ENCODE data around the gene CD151. TPM values are rescaled to one million over a fixed set of nuclear protein-coding genes. Genes with fewer than 3 reads are reported as not detected.
A peak's percentile ranks its signal among the peaks of the same experiment; 100 is the strongest.

Gene CD151
- total RNA-seq, 2 experiments from 2014 or later = 45.9 to 46.5 TPM

GRCh38 chr11:839875-840617 is 7.3 kb downstream of the CD151 start:
- Mint-ChIP-seq H3K9me3 (no peaks in the 10 kb centered on the region), H3K36me3 (ENCODE audit: low read depth) (peaks cover 19% of the 10 kb centered on the region), H3K4me1 (ENCODE audit: low read depth) (peaks cover 33% of the 10 kb centered on the region), H3K4me3 (peak overlapping the region; percentile 85), H3K27ac (no peak overlapping the region), H3K27me3 (no peaks in the 10 kb centered on the region)
- CTCF ChIA-PET = interaction anchor here (1.1 kb wide), 1 partner anchor 56 kb away, joined by 3 read pairs; no protein-coding TSS in a partner anchor
- DNase-seq (no peak), ATAC-seq (no peak)
- no peak for TF ChIP-seq CTCF (IDR thresholded peaks at IDR 0.05)
- POLR2A ChIA-PET = interaction anchor here (0.9 to 21.1 kb wide), 3 partner anchors 12 to 24 kb away, joined by 3 to 273 read pairs (median 81); partner anchors contain the start of genes CD151, CRACR2B, PNPLA2 and RPLP2
- intact Hi-C loops (cut with micrococcal nuclease) = no loop called here

GRCh38 chr11:841981-842369 is 9.2 kb downstream of the CD151 start:
- peak; percentile 24 for ATAC-seq
- H3K9me3 Mint-ChIP-seq = no peaks in the 10 kb centered on the region

GRCh38 chr11:842370-843002 is 9.7 kb downstream of the CD151 start, which contains the start of the genes POLR2L and TSPAN4:
TSS of gene POLR2L (minus strand) at chr11:842529. CDS start at chr11:842508, 21 bp downstream.
TSS of gene TSPAN4 (plus strand) at chr11:842852. CDS start at chr11:850305, 7,453 bp downstream.
- Mint-ChIP-seq H3K4me1 (ENCODE audit: low read depth) (peaks cover 33% of the 10 kb centered on the region), H3K36me3 (ENCODE audit: low read depth) (peaks cover 19% of the 10 kb centered on the region), H3K9me3 (no peaks in the 10 kb centered on the region), H3K4me3 (peak within 1 kb of the TSS; percentile 85), H3K27ac (peak within 1 kb of the TSS; percentile 87), H3K27me3 (peaks cover 2% of the 10 kb centered on the region)
- ChIA-PET CTCF (interaction anchor here (1.0 to 1.5 kb wide), 4 partner anchors 12 to 31 kb away, joined by 3 to 5 read pairs (median 3); partner anchors contain the start of genes CRACR2B and PNPLA2), POLR2A (interaction anchor here (1.0 to 21.1 kb wide), 5 partner anchors 8 to 68 kb away, joined by 6 to 273 read pairs (median 11); partner anchors contain the start of genes CD151, CHID1, CRACR2B and PNPLA2)
- intact Hi-C loops (cut with micrococcal nuclease) = no loop called here
- DNase-seq (peak; percentile 92), ATAC-seq (peak; percentile 79)
- TF ChIP-seq CTCF (IDR thresholded peaks at IDR 0.05) = no peak

More at GRCh38 chr11:841981-842369, 9.2 kb downstream of the CD151 start:
- H3K4me3 Mint-ChIP-seq = peak overlapping the region; percentile 85
- intact Hi-C loops (cut with micrococcal nuclease) = no loop called here
- ChIA-PET POLR2A (interaction anchor here (0.7 to 21.1 kb wide), 6 partner anchors 14 to 85 kb away, joined by 3 to 273 read pairs (median 5); partner anchors contain the start of genes CD151, CRACR2B, PNPLA2 and RPLP2), CTCF (interaction anchor here (1.4 to 1.5 kb wide), 2 partner anchors 14 to 31 kb away, joined by 3 read pairs; partner anchors contain the start of gene CRACR2B)
- peaks cover 2% of the 10 kb centered on the region for H3K27me3 Mint-ChIP-seq
- TF ChIP-seq CTCF (IDR thresholded peaks at IDR 0.05) = no peak
- peak overlapping the region; percentile 87 for H3K27ac Mint-ChIP-seq
- peaks cover 33% of the 10 kb centered on the region for H3K4me1 Mint-ChIP-seq (ENCODE audit: low read depth)
- peaks cover 19% of the 10 kb centered on the region for H3K36me3 Mint-ChIP-seq (ENCODE audit: low read depth)
- no peak for DNase-seq

- Mint-ChIP-seq H3K27ac (peak overlapping the region; percentile 25), H3K9me3 (no peaks in the 10 kb centered on the region), H3K36me3 (ENCODE audit: low read depth) (peaks cover 15% of the 10 kb centered on the region), H3K4me3 (peak overlapping the region; percentile 78), H3K4me1 (ENCODE audit: low read depth) (peaks cover 30% of the 10 kb centered on the region), H3K27me3 (peaks cover 2% of the 10 kb centered on the region)
- no peak for DNase-seq
- POLR2A ChIA-PET = interaction anchor here (1.0 to 21.1 kb wide), 5 partner anchors 9 to 67 kb away, joined by 6 to 273 read pairs (median 11); partner anchors contain the start of genes CD151, CHID1, CRACR2B and PNPLA2
- ATAC-seq = no peak
- intact Hi-C loops (cut with micrococcal nuclease) = no loop called here
- CTCF ChIA-PET = interaction anchor here (1.0 to 1.4 kb wide), 4 partner anchors 8 to 24 kb away, joined by 3 to 5 read pairs (median 4); partner anchors contain the start of genes CRACR2B and PNPLA2
- peak; percentile 49 for TF ChIP-seq CTCF (IDR thresholded peaks at IDR 0.05)
Observed at GRCh38 chr11:843086-843734, 10.5 kb downstream of the CD151 start.
